Mammary epithelial cell (primary cell): ENCODE measurements around the gene ADAM12.

ENCODE experiments used
- CTCF ChIP-seq, 2 donors: IDR thresholded peaks in 1 of 2; conservative IDR thresholded peaks in 1 of 2; 2 replicates each; pipeline ENCODE4 v1.5.1; 2011 to 2012; ENCODE audit warnings: inconsistent platforms in 2 of 2, low read length in 2 of 2, mild to moderate bottlenecking in 2 of 2, control low read depth in 1 of 2, low read depth in 1 of 2; ENCODE audit not compliant: insufficient read depth in 1 of 2; ENCODE audit errors: extremely low read depth in 1 of 2
- EZH2 ChIP-seq: IDR thresholded peaks from 2 replicates; pipeline ENCODE4 v1.6.1; 2012; ENCODE audit warnings: low read length, inconsistent platforms, borderline replicate concordance

- TF ChIP-seq CTCF (conservative IDR thresholded peaks at IDR 0.05 in 1 of 2, IDR thresholded peaks at IDR 0.05 in 1 of 2; ENCODE audit: extremely low read depth in 1 of 2, insufficient read depth in 1 of 2, low read depth in 1 of 2, low read length in 2 of 2) (no peak), EZH2 (no peak)
Measured at GRCh38 chr10:126374435-126374834, 13.8 kb downstream of the ADAM12 start.
